Measurements from ENCODE around the gene RHBDL2.

DNA sequence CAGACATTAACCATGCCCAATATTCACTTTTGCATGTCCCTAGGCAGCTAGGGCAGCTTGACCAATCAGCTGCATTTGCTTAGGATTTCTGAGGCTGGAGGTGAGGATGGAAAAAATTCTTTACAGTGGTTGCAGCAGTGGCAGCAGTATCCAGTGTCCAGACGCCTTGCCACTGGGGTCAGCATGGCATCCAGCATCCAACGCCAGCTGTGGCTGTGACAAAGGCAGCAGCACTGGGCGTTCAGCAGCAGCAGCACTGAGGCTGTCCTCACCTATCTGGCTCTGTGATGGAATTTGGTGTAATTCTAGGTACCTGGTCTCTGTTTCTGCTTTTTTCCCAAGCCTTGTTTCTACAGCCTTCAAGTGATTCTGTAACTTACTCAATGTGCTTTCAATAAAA lies 15.5 kb downstream of the RHBDL2 start:
- TF ChIP-seq POLR2AphosphoS5 (IDR thresholded peaks at IDR 0.05) (no peak), POLR2A (IDR thresholded peaks at IDR 0.05) (no peak)
- TF ChIP-seq, protein P1, sequence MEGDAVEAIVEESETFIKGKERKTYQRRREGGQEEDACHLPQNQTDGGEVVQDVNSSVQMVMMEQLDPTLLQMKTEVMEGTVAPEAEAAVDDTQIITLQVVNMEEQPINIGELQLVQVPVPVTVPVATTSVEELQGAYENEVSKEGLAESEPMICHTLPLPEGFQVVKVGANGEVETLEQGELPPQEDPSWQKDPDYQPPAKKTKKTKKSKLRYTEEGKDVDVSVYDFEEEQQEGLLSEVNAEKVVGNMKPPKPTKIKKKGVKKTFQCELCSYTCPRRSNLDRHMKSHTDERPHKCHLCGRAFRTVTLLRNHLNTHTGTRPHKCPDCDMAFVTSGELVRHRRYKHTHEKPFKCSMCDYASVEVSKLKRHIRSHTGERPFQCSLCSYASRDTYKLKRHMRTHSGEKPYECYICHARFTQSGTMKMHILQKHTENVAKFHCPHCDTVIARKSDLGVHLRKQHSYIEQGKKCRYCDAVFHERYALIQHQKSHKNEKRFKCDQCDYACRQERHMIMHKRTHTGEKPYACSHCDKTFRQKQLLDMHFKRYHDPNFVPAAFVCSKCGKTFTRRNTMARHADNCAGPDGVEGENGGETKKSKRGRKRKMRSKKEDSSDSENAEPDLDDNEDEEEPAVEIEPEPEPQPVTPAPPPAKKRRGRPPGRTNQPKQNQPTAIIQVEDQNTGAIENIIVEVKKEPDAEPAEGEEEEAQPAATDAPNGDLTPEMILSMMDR (IDR thresholded peaks at IDR 0.05), result no peak
